ENCODE results near the gene ZSCAN25. TPM values are rescaled to one million over a fixed set of nuclear protein-coding genes. Genes with fewer than 3 reads are reported as not detected.
A peak's percentile ranks its signal among the peaks of the same experiment; 100 is the strongest.

ZSCAN25 gene
- total RNA-seq, 1 donor from 2014 or later: 11.0 TPM

DNA sequence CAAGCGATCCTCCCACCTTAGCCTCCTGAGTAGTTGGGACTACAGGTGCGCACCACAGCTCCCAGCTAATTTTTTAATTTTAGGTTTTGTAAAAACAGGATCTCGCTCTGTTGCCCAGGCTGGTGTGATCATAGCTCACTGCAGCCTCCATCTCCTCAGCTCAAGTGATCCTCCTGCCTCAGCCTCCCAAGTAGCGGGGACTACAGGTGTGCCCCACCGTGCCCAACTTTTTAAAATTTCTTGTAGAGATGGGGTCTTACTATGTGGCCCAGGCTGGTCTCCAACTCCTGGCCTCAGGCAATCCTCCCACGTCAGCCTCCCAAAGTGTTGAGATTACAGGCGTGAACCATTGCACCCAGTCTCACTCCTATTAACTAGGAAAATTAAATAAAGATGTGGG is 11.2 kb upstream of the ZSCAN25 start:
- DNase-seq (ENCODE audit: low read depth): no peak
- TF ChIP-seq, protein P1, sequence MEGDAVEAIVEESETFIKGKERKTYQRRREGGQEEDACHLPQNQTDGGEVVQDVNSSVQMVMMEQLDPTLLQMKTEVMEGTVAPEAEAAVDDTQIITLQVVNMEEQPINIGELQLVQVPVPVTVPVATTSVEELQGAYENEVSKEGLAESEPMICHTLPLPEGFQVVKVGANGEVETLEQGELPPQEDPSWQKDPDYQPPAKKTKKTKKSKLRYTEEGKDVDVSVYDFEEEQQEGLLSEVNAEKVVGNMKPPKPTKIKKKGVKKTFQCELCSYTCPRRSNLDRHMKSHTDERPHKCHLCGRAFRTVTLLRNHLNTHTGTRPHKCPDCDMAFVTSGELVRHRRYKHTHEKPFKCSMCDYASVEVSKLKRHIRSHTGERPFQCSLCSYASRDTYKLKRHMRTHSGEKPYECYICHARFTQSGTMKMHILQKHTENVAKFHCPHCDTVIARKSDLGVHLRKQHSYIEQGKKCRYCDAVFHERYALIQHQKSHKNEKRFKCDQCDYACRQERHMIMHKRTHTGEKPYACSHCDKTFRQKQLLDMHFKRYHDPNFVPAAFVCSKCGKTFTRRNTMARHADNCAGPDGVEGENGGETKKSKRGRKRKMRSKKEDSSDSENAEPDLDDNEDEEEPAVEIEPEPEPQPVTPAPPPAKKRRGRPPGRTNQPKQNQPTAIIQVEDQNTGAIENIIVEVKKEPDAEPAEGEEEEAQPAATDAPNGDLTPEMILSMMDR (conservative IDR thresholded peaks at IDR 0.05; ENCODE audit: low read depth, low read length): no peak
- no peak overlapping the region for H3K4me3 ChIP-seq (ENCODE audit: low read depth, low read length)

- TF ChIP-seq, protein P1 (conservative IDR thresholded peaks at IDR 0.05; ENCODE audit: low read depth, low read length): no peak
- no peak overlapping the region for H3K4me3 ChIP-seq (ENCODE audit: low read depth, low read length)
- DNase-seq (ENCODE audit: low read depth): no peak
These were observed 10.2 kb upstream of the ZSCAN25 start for GRCh38 chr7:99606531-99606930.

- TF ChIP-seq, protein P1 (conservative IDR thresholded peaks at IDR 0.05; ENCODE audit: low read depth, low read length): no peak
- DNase-seq (ENCODE audit: low read depth): no peak
- H3K4me3 ChIP-seq (ENCODE audit: low read depth, low read length): no peak overlapping the region
These were observed 9.2 kb upstream of the ZSCAN25 start for GRCh38 chr7:99607548-99607947.

- DNase-seq (ENCODE audit: low read depth): no peak
- H3K4me3 ChIP-seq (ENCODE audit: low read depth, low read length): no peak overlapping the region
- TF ChIP-seq, protein P1 (conservative IDR thresholded peaks at IDR 0.05; ENCODE audit: low read depth, low read length): no peak
These were observed 2.3 kb upstream of the ZSCAN25 start for GRCh38 chr7:99614495-99614894.

- no peak for DNase-seq (ENCODE audit: low read depth)
- H3K4me3 ChIP-seq (ENCODE audit: low read depth, low read length): peak overlapping the region; percentile 97
- TF ChIP-seq, protein P1 (conservative IDR thresholded peaks at IDR 0.05; ENCODE audit: low read depth, low read length): no peak
These were observed 772 bp upstream of the ZSCAN25 start for GRCh38 chr7:99615989-99616358.

- peak overlapping the region; percentile 97 for H3K4me3 ChIP-seq (ENCODE audit: low read depth, low read length)
- no peak for DNase-seq (ENCODE audit: low read depth)
- TF ChIP-seq, protein P1 (conservative IDR thresholded peaks at IDR 0.05; ENCODE audit: low read depth, low read length): no peak
These were observed 541 bp downstream of the ZSCAN25 start for GRCh38 chr7:99617192-99617781.

GRCh38 chr7:99618726-99619125 is 2.0 kb downstream of the ZSCAN25 start:
- no peak overlapping the region for H3K4me3 ChIP-seq (ENCODE audit: low read depth, low read length)
- no peak for DNase-seq (ENCODE audit: low read depth)
- TF ChIP-seq, protein P1 (conservative IDR thresholded peaks at IDR 0.05; ENCODE audit: low read depth, low read length): no peak
